Body of pancreas (tissue), 4 donors: ENCODE data around the gene PHF1. TPM values are rescaled to one million over a fixed set of nuclear protein-coding genes. Genes with fewer than 3 reads are reported as not detected.

Source experiments
- ATAC-seq: fragments of 150-250 bp; one replicate; pipeline ENCODE4 v1.9.1; 2016
- DNase-seq, 4 donors: peaks; one replicate each; pipeline ENCODE4 v3.0.0-alpha.2; 2019
- H3K27ac ChIP-seq, 4 donors: fragments of 200-600 bp; sonication (generic); 1 replicate in 3 of 4; 2 replicates in 1 of 4; pipeline versions ENCODE4 v1.5.1 to v1.6.1; 2016 to 2019; ENCODE audit warnings: mild to moderate bottlenecking in 1 of 4, mixed read lengths in 1 of 4, moderate library complexity in 1 of 4
- H3K27me3 ChIP-seq, 2 donors: fragments of 200-600 bp; sonication (generic); one replicate each; pipeline ENCODE4 v1.6.0; 2016; ENCODE audit warnings: mild to moderate bottlenecking in 1 of 2
- H3K36me3 ChIP-seq, 2 donors: fragments of 200-600 bp; sonication (generic); replicated peaks in 1 of 2; 2 replicates each; pipeline ENCODE4 v1.5.1; 2016; ENCODE audit warnings: low read depth in 2 of 2; ENCODE audit not compliant: insufficient read depth in 1 of 2
- H3K4me1 ChIP-seq: fragments of 200-600 bp; sonication (generic); one replicate; pipeline ENCODE4 v1.6.0; 2016
- H3K4me3 ChIP-seq, 2 donors: fragments of 200-600 bp; sonication (generic); 1 replicate in 1 of 2; 2 replicates in 1 of 2; pipeline ENCODE4 v1.5.1; 2016 to 2019
- H3K9me3 ChIP-seq, 3 donors: fragments of 200-600 bp; sonication (generic); 1 replicate in 2 of 3; 2 replicates in 1 of 3; pipeline ENCODE4 v1.5.1; 2016
- POLR2A ChIP-seq, 3 donors: fragments of 450-650 bp; IDR thresholded peaks; one replicate each; pipeline ENCODE4 v1.6.1; 2016; ENCODE audit warnings: antibody characterized with exemption in 3 of 3, mild to moderate bottlenecking in 2 of 3
- WGBS, 2 donors: methylation state at CpG; one replicate each; pipeline ENCODE4 v1.1.5; 2017; 5-methylcytosine and 5-hydroxymethylcytosine counted together
- intact Hi-C: fragments of 100-400 bp; cut with DNase I; formaldehyde crosslinking; loops from one replicate; pipeline ENCODE4 v1.15.1; 2023
- total RNA-seq, 2 donors: library from RNA; depleted of rRNA; stranded (reverse); fragments of >200 nt; gene quantifications; one replicate each; pipeline ENCODE4 v1.1.0, GENCODE V29; 2016
- TF ChIP-seq, protein P1 (sequence below), 7 experiments: fragments of 450-650 bp in 4 of 7; fragments of 200-600 bp in 3 of 7; sonication (generic) in 3 of 7; IDR thresholded peaks; one replicate each; pipeline ENCODE4 v1.5.1; 2016 to 2019; ENCODE audit warnings: antibody characterized with exemption in 7 of 7

PHF1 gene
- total RNA-seq, 2 donors from 2014 or later = 58.3 to 73.9 TPM

- ATAC-seq (no peak), DNase-seq (no peak)
- no peaks in the 10 kb centered on the region for H3K9me3 ChIP-seq
- peaks cover 13% of the 10 kb centered on the region for H3K4me1 ChIP-seq
- no peak for TF ChIP-seq POLR2A (IDR thresholded peaks at IDR 0.05)
- TF ChIP-seq, protein P1, sequence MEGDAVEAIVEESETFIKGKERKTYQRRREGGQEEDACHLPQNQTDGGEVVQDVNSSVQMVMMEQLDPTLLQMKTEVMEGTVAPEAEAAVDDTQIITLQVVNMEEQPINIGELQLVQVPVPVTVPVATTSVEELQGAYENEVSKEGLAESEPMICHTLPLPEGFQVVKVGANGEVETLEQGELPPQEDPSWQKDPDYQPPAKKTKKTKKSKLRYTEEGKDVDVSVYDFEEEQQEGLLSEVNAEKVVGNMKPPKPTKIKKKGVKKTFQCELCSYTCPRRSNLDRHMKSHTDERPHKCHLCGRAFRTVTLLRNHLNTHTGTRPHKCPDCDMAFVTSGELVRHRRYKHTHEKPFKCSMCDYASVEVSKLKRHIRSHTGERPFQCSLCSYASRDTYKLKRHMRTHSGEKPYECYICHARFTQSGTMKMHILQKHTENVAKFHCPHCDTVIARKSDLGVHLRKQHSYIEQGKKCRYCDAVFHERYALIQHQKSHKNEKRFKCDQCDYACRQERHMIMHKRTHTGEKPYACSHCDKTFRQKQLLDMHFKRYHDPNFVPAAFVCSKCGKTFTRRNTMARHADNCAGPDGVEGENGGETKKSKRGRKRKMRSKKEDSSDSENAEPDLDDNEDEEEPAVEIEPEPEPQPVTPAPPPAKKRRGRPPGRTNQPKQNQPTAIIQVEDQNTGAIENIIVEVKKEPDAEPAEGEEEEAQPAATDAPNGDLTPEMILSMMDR (IDR thresholded peaks at IDR 0.05) = no peak
- H3K36me3 ChIP-seq = no peaks in the 10 kb centered on the region
- intact Hi-C loops = no loop called here
- no peak overlapping the region for H3K4me3 ChIP-seq
- 56 to 74% methylated on average over 8 to 12 of the region's 12 CpGs for WGBS, 2 donors
- H3K27ac ChIP-seq = no peak overlapping the region
- no peaks in the 10 kb centered on the region for H3K27me3 ChIP-seq
Measured at GRCh38 chr6:33431880-33432541, 21.2 kb downstream of the PHF1 start.

GRCh38 chr6:33432546-33432945 lies 21.7 kb downstream of the PHF1 start:
- Histone ChIP-seq H3K27me3 (no peaks in the 10 kb centered on the region), H3K4me1 (peaks cover 8% of the 10 kb centered on the region), H3K9me3 (no peaks in the 10 kb centered on the region), H3K36me3 (no peaks in the 10 kb centered on the region), H3K4me3 (no peak overlapping the region), H3K27ac (no peak overlapping the region)
- no peak for TF ChIP-seq POLR2A (IDR thresholded peaks at IDR 0.05)
- TF ChIP-seq, protein P1 (IDR thresholded peaks at IDR 0.05) = no peak
- ATAC-seq = no peak
- intact Hi-C loops = no loop called here
- DNase-seq = no peak
- 78 to 92% methylated on average over 10 of the region's 10 CpGs for WGBS, 2 donors

GRCh38 chr6:33433001-33433543 lies 22.3 kb downstream of the PHF1 start:
- ATAC-seq = no peak
- Histone ChIP-seq H3K4me1 (peaks cover 7% of the 10 kb centered on the region), H3K9me3 (no peaks in the 10 kb centered on the region), H3K4me3 (no peak overlapping the region), H3K27me3 (no peaks in the 10 kb centered on the region), H3K36me3 (no peaks in the 10 kb centered on the region), H3K27ac (no peak overlapping the region)
- no peak for DNase-seq
- 89 to 94% methylated on average over 1 of the region's 1 CpG for WGBS, 2 donors
- no peak for TF ChIP-seq POLR2A (IDR thresholded peaks at IDR 0.05)
- TF ChIP-seq, protein P1 (IDR thresholded peaks at IDR 0.05) = no peak
- intact Hi-C loops = no loop called here

GRCh38 chr6:33433544-33434191 lies 22.9 kb downstream of the PHF1 start:
- DNase-seq = no peak
- intact Hi-C loops = no loop called here
- Histone ChIP-seq H3K4me1 (peaks cover under 1% of the 10 kb centered on the region), H3K4me3 (no peak overlapping the region), H3K27ac (no peak overlapping the region), H3K27me3 (no peaks in the 10 kb centered on the region), H3K36me3 (no peaks in the 10 kb centered on the region), H3K9me3 (no peaks in the 10 kb centered on the region)
- no peak for ATAC-seq
- no peak for TF ChIP-seq POLR2A (IDR thresholded peaks at IDR 0.05)
- TF ChIP-seq, protein P1 (IDR thresholded peaks at IDR 0.05) = no peak
- WGBS, 2 donors = 46 to 56% methylated on average over 14 to 16 of the region's 17 CpGs
